Measurements from ENCODE around the gene ITSN1.
"Not testable (repeated sequence)": the region's sequence is repeated elsewhere in the genome, so short reads cannot be mapped to it uniquely, and the experiment has no call there.

ITSN1 gene

DNA sequence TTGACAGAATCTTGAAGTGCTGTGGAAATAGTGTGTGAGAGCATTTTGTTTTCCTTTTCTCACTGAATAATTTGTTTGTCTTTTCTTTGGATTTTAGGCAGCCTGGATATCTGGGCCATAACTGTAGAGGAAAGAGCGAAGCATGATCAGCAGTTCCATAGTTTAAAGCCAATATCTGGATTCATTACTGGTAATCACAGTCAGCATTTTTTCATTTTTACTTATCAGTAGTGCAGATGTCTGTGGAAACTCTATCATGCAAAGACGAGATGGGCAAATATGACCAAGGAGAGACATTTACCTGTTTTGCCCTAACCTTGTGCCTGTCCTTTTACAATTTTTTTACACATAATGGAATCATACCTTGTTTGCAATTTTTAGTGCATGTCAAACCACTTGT, 78.8 kb downstream of the ITSN1 start:
- CTCF ChIA-PET, result no interaction called here
- POLR2A ChIA-PET, result no interaction called here
- no peak for TF ChIP-seq CTCF (IDR thresholded peaks at IDR 0.05; ENCODE audit: insufficient read depth, low read length, missing control alignments)
- no peak for DNase-seq (ENCODE audit: low read depth, low spot score)
- no peak overlapping the region for H3K4me3 ChIP-seq (ENCODE audit: low read depth, low read length)

DNA sequence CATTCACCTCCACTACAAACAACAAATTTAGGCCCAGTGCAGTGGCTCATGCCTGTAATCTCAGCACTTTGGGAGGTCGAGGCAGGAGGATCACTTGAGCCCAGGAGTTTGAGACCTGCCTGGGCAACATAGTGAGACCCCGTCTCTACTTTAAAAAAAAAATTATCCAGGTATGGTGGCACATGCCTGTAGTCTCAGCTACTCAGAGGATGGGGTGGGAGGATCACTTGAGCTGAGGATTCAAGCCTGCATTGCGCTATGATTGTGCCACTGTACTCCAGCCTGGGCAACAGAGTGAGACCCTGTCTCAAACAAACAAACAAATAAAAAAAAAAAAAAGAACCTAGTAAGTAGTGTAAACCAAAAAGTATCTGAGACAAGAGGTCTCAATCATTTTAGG, 86.8 kb downstream of the ITSN1 start:
- H3K4me3 ChIP-seq (ENCODE audit: low read depth, low read length); CTCF ChIA-PET; DNase-seq (ENCODE audit: low read depth, low spot score); POLR2A ChIA-PET: not testable (repeated sequence)

- CTCF ChIA-PET, result no interaction called here
- no peak overlapping the region for H3K4me3 ChIP-seq (ENCODE audit: low read depth, low read length)
- POLR2A ChIA-PET, result no interaction called here
- no peak for TF ChIP-seq CTCF (IDR thresholded peaks at IDR 0.05; ENCODE audit: insufficient read depth, low read length, missing control alignments)
- DNase-seq (ENCODE audit: low read depth, low spot score), result no peak
Observed at GRCh38 chr21:33729641-33730040, 87.3 kb downstream of the ITSN1 start.

- DNase-seq (ENCODE audit: low read depth, low spot score), result no peak
- ChIA-PET POLR2A (no interaction called here), CTCF (no interaction called here)
- no peak overlapping the region for H3K4me3 ChIP-seq (ENCODE audit: low read depth, low read length)
- TF ChIP-seq CTCF (IDR thresholded peaks at IDR 0.05; ENCODE audit: insufficient read depth, low read length, missing control alignments), result no peak
Observed at GRCh38 chr21:33731447-33731846, 89.1 kb downstream of the ITSN1 start.

- DNase-seq (ENCODE audit: low read depth, low spot score), result no peak
- ChIA-PET POLR2A (no interaction called here), CTCF (no interaction called here)
- no peak for TF ChIP-seq CTCF (IDR thresholded peaks at IDR 0.05; ENCODE audit: insufficient read depth, low read length, missing control alignments)
- no peak overlapping the region for H3K4me3 ChIP-seq (ENCODE audit: low read depth, low read length)
Observed at GRCh38 chr21:33732038-33732437, 89.7 kb downstream of the ITSN1 start.

DNA sequence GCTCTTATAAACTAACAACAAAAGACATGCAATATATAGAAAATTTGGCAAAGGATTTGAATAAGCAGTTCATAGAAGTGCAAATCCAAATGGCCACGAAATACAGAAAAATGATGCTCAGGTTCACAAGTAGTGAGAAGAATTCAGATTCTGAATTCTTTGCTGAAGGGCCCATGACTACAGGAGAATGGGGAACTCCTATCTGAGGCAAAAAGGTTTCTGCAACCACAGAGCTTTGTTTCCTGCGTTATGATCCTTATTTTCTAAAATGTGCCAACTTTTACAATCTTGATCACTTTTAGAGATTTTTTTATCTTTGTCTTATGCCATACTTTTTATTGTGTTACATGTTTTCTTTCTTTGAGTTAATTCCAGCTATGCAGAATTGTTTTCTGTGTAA, 91.3 kb downstream of the ITSN1 start:
- ChIA-PET CTCF (interaction anchor here (1.0 to 1.6 kb wide), 2 partner anchors 11 to 168 kb away, joined by 3 to 4 read pairs; no protein-coding TSS in a partner anchor), POLR2A (no interaction called here)
- DNase-seq (ENCODE audit: low read depth, low spot score), result no peak
- no peak overlapping the region for H3K4me3 ChIP-seq (ENCODE audit: low read depth, low read length)
- no peak for TF ChIP-seq CTCF (IDR thresholded peaks at IDR 0.05; ENCODE audit: insufficient read depth, low read length, missing control alignments)

GRCh38 chr21:33734291-33734690, 92.0 kb downstream of the ITSN1 start:
- ChIA-PET CTCF (interaction anchor here (0.7 to 1.6 kb wide), 4 partner anchors 11 to 168 kb away, joined by 3 to 4 read pairs (median 4); no protein-coding TSS in a partner anchor), POLR2A (no interaction called here)
- no peak for TF ChIP-seq CTCF (IDR thresholded peaks at IDR 0.05; ENCODE audit: insufficient read depth, low read length, missing control alignments)

More at GRCh38 chr21:33734291-33734690, 92.0 kb downstream of the ITSN1 start:
- no peak overlapping the region for H3K4me3 ChIP-seq (ENCODE audit: low read depth, low read length)
- DNase-seq (ENCODE audit: low read depth, low spot score), result peak; percentile 42

All from AG04449 (cell line).